ENCODE measurements around the gene CARD19. TPM values are rescaled to one million over a fixed set of nuclear protein-coding genes. Genes with fewer than 3 reads are reported as not detected.
"Not testable (repeated sequence)": the region's sequence is repeated elsewhere in the genome, so short reads cannot be mapped to it uniquely, and the experiment has no call there.

Gene CARD19
- total RNA-seq, 1 donor, result 38.9 TPM

GRCh38 chr9:93141771-93142483 is 45.9 kb downstream of the CARD19 start:
- no peak overlapping the region for H3K4me3 ChIP-seq (ENCODE audit: low read depth, low read length)
- no peak for TF ChIP-seq CTCF (IDR thresholded peaks at IDR 0.05; ENCODE audit: insufficient read depth, low read length)
- no peak for DNase-seq (ENCODE audit: low read depth)

- no peak overlapping the region for H3K4me3 ChIP-seq (ENCODE audit: low read depth, low read length)
- no peak for TF ChIP-seq CTCF (IDR thresholded peaks at IDR 0.05; ENCODE audit: insufficient read depth, low read length)
- DNase-seq (ENCODE audit: low read depth), result no peak
Measured at GRCh38 chr9:93143830-93144530, 48.0 kb downstream of the CARD19 start.

- not testable (repeated sequence) for DNase-seq (ENCODE audit: low read depth); H3K4me3 ChIP-seq (ENCODE audit: low read depth, low read length)
Measured at GRCh38 chr9:93146696-93147095, 50.7 kb downstream of the CARD19 start.

- no peak for DNase-seq (ENCODE audit: low read depth)
- H3K4me3 ChIP-seq (ENCODE audit: low read depth, low read length), result no peak overlapping the region
- TF ChIP-seq CTCF (IDR thresholded peaks at IDR 0.05; ENCODE audit: insufficient read depth, low read length), result no peak
Measured at GRCh38 chr9:93147632-93148031, 51.6 kb downstream of the CARD19 start.

GRCh38 chr9:93148721-93149120 is 52.7 kb downstream of the CARD19 start:
- DNase-seq (ENCODE audit: low read depth), result no peak
- no peak overlapping the region for H3K4me3 ChIP-seq (ENCODE audit: low read depth, low read length)
- no peak for TF ChIP-seq CTCF (IDR thresholded peaks at IDR 0.05; ENCODE audit: insufficient read depth, low read length)

- no peak for DNase-seq (ENCODE audit: low read depth)
- no peak overlapping the region for H3K4me3 ChIP-seq (ENCODE audit: low read depth, low read length)
- no peak for TF ChIP-seq CTCF (IDR thresholded peaks at IDR 0.05; ENCODE audit: insufficient read depth, low read length)
Measured at GRCh38 chr9:93149361-93149760, 53.3 kb downstream of the CARD19 start.

GRCh38 chr9:93151097-93151784 is 55.2 kb downstream of the CARD19 start:
- TF ChIP-seq CTCF (IDR thresholded peaks at IDR 0.05; ENCODE audit: insufficient read depth, low read length), result no peak
- no peak overlapping the region for H3K4me3 ChIP-seq (ENCODE audit: low read depth, low read length)
- DNase-seq (ENCODE audit: low read depth), result no peak

Measured in fibroblast of the aortic adventitia (primary cell).